ENCODE results near the gene SLC22A23. TPM values are rescaled to one million over a fixed set of nuclear protein-coding genes. Genes with fewer than 3 reads are reported as not detected.

Gene SLC22A23
- total RNA-seq, 2 donors from 2014 or later = 53.1 to 129 TPM

GRCh38 chr6:3372184-3372846 is 84.5 kb downstream of the SLC22A23 start:
- WGBS = 90% methylated on average over 12 of the region's 12 CpGs
- DNase-seq (ENCODE audit: low spot score) = no peak
- TF ChIP-seq POLR2AphosphoS5 (IDR thresholded peaks at IDR 0.05) (no peak), POLR2A (IDR thresholded peaks at IDR 0.05) (no peak), CTCF (IDR thresholded peaks at IDR 0.05) (no peak)
- Histone ChIP-seq H3K9me3 (no peaks in the 10 kb centered on the region), H3K27me3 (replicated peaks; ENCODE audit: insufficient read depth) (no peaks in the 10 kb centered on the region), H3K4me1 (replicated peaks) (peaks cover 14% of the 10 kb centered on the region), H3K27ac (no peak overlapping the region), H3K4me3 (no peak overlapping the region), H3K36me3 (no peaks in the 10 kb centered on the region)
- intact Hi-C loops (cut with DNase I) = no loop called here

- no peak overlapping the region for H3K27ac ChIP-seq
- H3K36me3 ChIP-seq = no peaks in the 10 kb centered on the region
- peaks cover 10% of the 10 kb centered on the region for H3K4me1 ChIP-seq (replicated peaks)
- TF ChIP-seq POLR2AphosphoS5 (IDR thresholded peaks at IDR 0.05) (no peak), POLR2A (IDR thresholded peaks at IDR 0.05) (no peak), CTCF (IDR thresholded peaks at IDR 0.05) (no peak)
- WGBS = 94% methylated on average over 5 of the region's 5 CpGs
- no peaks in the 10 kb centered on the region for H3K9me3 ChIP-seq
- intact Hi-C loops (cut with DNase I) = no loop called here
- DNase-seq (ENCODE audit: low spot score) = no peak
- no peak overlapping the region for H3K4me3 ChIP-seq
- H3K27me3 ChIP-seq (replicated peaks; ENCODE audit: insufficient read depth) = no peaks in the 10 kb centered on the region
Observed at GRCh38 chr6:3371222-3371949, 85.5 kb downstream of the SLC22A23 start.

- Histone ChIP-seq H3K4me3 (no peak overlapping the region), H3K4me1 (replicated peaks) (peaks cover 8% of the 10 kb centered on the region), H3K9me3 (no peaks in the 10 kb centered on the region), H3K27me3 (replicated peaks; ENCODE audit: insufficient read depth) (no peaks in the 10 kb centered on the region), H3K36me3 (no peaks in the 10 kb centered on the region), H3K27ac (no peak overlapping the region)
- intact Hi-C loops (cut with DNase I) = no loop called here
- TF ChIP-seq POLR2A (IDR thresholded peaks at IDR 0.05) = no peak
- TF ChIP-seq POLR2AphosphoS5 (IDR thresholded peaks at IDR 0.05) = no peak
- TF ChIP-seq CTCF (IDR thresholded peaks at IDR 0.05) = no peak
- no peak for DNase-seq (ENCODE audit: low spot score)
- 69% methylated on average over 15 of the region's 15 CpGs for WGBS
Observed at GRCh38 chr6:3370361-3371221, 86.3 kb downstream of the SLC22A23 start.

- Histone ChIP-seq H3K9me3 (no peaks in the 10 kb centered on the region), H3K27me3 (replicated peaks; ENCODE audit: insufficient read depth) (no peaks in the 10 kb centered on the region), H3K4me1 (replicated peaks) (peaks cover 8% of the 10 kb centered on the region), H3K27ac (no peak overlapping the region), H3K36me3 (no peaks in the 10 kb centered on the region), H3K4me3 (no peak overlapping the region)
- intact Hi-C loops (cut with DNase I) = no loop called here
- TF ChIP-seq CTCF (IDR thresholded peaks at IDR 0.05) (no peak), POLR2A (IDR thresholded peaks at IDR 0.05) (no peak), POLR2AphosphoS5 (IDR thresholded peaks at IDR 0.05) (no peak)
- WGBS = 97% methylated on average over 5 of the region's 5 CpGs
- no peak for DNase-seq (ENCODE audit: low spot score)
Observed at GRCh38 chr6:3369985-3370360, 86.9 kb downstream of the SLC22A23 start.
